ENCODE data around the gene DHX16.

Gene DHX16

DNA sequence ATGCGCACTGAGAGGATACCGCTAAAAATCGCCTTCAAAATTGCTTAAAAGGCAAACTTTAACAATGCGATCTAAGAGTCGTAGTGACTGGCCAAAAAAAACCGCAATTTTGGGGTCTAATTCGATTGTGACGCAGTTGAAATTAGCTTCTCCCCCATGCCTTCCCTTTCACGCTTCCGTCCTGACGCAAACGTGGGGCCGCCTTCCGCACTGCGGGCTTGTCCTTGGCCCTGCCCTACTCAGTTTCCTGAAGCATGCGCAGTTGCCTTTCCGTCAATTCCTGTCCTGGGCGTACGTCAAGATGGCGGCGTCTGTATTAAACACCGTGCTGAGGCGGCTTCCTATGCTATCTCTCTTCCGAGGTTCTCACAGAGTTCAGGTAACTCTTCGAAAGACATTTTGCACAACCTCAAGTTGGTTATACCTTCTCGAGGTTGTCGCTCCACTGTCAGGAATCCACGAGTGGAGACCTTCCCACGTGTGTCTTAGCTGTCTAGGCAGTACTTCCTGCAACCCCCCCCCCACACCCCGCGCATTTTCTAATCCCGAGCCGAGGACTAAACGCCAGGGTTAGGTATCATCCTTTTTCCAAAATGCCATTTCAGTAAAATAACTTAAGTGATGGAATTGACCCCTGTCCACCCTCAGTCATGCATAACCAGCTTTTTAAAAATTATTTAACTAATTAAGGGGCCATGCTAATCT, 55.1 kb downstream of the DHX16 start, which contains the start of gene MRPS18B:
Gene MRPS18B, plus strand, starts transcription at position 276 of the 705 bp plus-strand sequence. Its CDS starts 26 bp downstream, at position 302.
- Histone ChIP-seq H3K36me3 (ENCODE audit: insufficient read depth, low read length) (peaks cover 39% of the 10 kb centered on the region), H3K4me1 (ENCODE audit: insufficient read depth, low read length) (peaks cover 27% of the 10 kb centered on the region), H2AFZ (ENCODE audit: low read depth, low read length) (no peak within 1 kb of the TSS), H3K9me3 (ENCODE audit: low read length) (no peaks in the 10 kb centered on the region), H3K4me3 (ENCODE audit: low read length) (peak within 1 kb of the TSS; percentile 90), H3K27me3 (ENCODE audit: insufficient read depth, low read length) (no peaks in the 10 kb centered on the region)

DNA sequence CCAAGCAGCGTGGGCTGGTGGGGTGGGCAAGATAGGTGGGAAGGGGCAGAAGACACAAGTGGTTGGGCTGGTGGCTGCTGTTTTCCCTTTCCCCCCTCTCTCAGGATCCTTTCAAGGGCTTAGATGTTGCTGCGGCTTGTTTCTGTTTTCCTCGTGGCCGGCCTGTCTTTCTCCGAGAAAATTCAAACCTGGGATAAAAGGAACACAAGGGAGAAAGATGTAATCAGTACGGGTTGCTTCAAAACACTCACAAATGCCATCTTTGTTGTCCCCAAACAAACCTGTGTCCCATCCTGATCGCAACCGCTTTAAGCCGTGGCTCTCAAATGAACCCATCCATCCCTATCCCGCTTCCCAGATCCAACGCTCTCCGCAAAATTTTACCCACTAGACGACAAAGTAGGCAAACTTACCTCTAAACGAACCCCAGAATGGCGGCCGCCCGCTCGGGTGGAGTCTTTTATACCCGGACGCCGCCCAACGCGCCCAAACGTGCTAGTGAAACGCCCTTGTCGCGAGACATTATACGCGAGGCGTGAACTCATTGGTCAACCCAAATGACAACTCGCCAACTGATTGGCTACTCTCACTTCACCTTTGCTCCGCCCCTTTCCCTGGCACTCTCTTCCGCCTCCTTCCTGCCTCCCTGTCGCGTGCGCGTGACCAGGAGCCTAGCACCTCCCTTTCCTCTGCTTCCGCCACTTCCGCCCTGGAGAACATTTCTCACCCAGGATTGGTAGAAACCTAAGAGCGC, 55.8 kb downstream of the DHX16 start, which contains the start of gene PPP1R10:
Gene PPP1R10, minus strand, starts transcription at position 433 of the 754 bp plus-strand sequence. CDS start 7,299 bp downstream, outside the sequence.
- H3K9me3 ChIP-seq (ENCODE audit: low read length), result no peaks in the 10 kb centered on the region
- peak within 1 kb of the TSS; percentile 90 for H3K4me3 ChIP-seq (ENCODE audit: low read length)
- no peak within 1 kb of the TSS for H2AFZ ChIP-seq (ENCODE audit: low read depth, low read length)
- H3K36me3 ChIP-seq (ENCODE audit: insufficient read depth, low read length), result peaks cover 34% of the 10 kb centered on the region
- H3K27me3 ChIP-seq (ENCODE audit: insufficient read depth, low read length), result no peaks in the 10 kb centered on the region
- peaks cover 27% of the 10 kb centered on the region for H3K4me1 ChIP-seq (ENCODE audit: insufficient read depth, low read length)

DNA sequence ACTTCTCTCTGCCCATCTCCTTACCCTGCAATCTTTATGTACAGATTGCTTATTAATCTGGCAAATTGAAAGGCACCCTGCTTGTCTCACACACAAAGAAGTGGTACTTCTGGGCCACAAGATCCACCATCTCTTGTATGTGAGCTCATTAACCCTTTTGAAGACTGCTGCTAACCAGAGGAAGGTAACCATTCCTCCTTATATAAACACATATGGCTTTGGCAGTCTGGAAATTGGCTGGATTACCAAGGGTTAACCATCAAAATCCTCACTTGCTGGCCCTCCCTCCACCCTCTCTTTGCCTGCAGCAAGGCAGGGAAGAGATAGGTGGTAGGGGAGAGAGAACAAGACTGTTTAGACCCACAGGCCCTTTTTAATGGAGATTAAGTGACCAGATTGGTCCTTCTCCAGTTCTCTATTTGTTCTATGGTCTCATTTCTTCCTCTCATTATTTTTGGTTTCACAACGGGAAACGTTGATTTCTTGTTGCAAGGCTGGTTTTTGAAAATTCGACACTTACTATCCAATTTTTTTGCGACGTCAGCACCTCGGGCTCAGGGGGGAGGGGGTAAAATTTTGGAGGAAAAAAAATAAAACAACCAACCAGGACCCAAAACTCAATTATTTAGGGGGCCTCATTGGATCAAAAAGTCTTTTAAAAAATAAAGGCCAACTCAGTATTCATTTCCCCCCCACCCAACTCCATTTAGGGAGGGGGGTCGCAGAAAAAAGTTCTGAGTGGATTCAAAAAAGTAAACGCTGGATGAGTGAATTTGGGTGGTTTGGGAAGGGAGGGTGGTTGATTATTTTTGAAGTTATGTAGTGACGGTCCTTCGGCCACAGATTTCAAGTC, 56.6 kb downstream of the DHX16 start:
- H3K4me1 ChIP-seq (ENCODE audit: insufficient read depth, low read length), result peaks cover 27% of the 10 kb centered on the region
- H3K36me3 ChIP-seq (ENCODE audit: insufficient read depth, low read length), result peaks cover 36% of the 10 kb centered on the region
- no peak overlapping the region for H2AFZ ChIP-seq (ENCODE audit: low read depth, low read length)
- no peaks in the 10 kb centered on the region for H3K27me3 ChIP-seq (ENCODE audit: insufficient read depth, low read length)
- no peaks in the 10 kb centered on the region for H3K9me3 ChIP-seq (ENCODE audit: low read length)
- peak overlapping the region; percentile 90 for H3K4me3 ChIP-seq (ENCODE audit: low read length)

DNA sequence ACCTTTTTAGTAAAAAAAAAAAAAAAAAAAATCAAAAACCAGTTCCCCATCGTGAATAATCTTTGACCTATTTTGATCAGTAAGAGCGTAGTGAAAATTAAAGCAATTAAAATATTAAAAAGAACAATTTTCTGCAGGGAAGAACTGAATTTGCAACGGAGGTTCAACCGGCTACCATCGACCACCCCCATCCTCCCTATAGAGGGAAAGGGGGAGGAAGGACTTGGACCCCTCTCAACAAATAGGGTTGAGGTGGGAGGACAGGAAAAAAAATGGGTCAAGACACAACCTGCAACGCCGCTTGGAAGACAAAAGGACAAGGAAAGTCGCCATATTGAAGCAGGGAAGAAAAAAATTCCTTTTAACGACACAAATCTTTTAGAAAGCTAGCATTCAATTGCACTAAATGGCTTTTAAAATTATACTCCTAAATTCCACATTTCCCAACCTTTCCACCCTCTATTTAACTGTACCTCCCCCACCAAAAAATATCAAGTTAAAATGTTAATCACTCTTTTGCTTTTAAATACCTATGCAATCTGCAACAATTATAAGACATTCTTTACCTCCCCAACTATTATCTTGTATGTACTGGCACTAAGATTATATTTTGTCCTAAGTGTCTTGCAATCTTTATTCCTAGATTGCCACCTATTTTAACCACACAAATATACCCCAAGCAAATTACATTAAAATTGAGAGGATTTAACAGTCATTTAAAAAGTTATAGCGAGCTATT, 57.4 kb downstream of the DHX16 start:
- H2AFZ ChIP-seq (ENCODE audit: low read depth, low read length), result no peak overlapping the region
- H3K4me3 ChIP-seq (ENCODE audit: low read length), result peak overlapping the region; percentile 90
- H3K27me3 ChIP-seq (ENCODE audit: insufficient read depth, low read length), result no peaks in the 10 kb centered on the region
- H3K36me3 ChIP-seq (ENCODE audit: insufficient read depth, low read length), result peaks cover 33% of the 10 kb centered on the region
- H3K4me1 ChIP-seq (ENCODE audit: insufficient read depth, low read length), result peaks cover 27% of the 10 kb centered on the region
- H3K9me3 ChIP-seq (ENCODE audit: low read length), result no peaks in the 10 kb centered on the region

DNA sequence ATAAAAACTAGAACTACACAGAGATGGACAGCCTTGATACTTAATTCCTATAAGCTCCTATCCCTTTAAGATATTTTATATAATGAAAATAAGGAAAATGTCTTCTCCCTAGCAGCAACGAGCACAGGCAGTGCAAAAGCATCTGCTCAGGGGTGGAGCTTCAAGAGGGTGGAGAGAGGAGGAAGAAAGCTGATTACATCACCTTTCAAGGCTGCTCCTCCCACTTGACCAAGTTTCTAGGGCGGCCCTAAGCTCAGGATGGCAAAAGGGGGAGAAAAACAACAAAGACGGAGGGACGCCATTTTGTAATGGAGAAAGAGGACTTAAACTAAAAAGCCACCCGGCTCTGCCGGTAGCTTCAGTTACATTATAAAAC, 58.0 kb downstream of the DHX16 start:
- Histone ChIP-seq H3K4me1 (ENCODE audit: insufficient read depth, low read length) (peaks cover 27% of the 10 kb centered on the region), H3K4me3 (ENCODE audit: low read length) (peak overlapping the region; percentile 90), H3K36me3 (ENCODE audit: insufficient read depth, low read length) (peaks cover 39% of the 10 kb centered on the region), H3K9me3 (ENCODE audit: low read length) (no peaks in the 10 kb centered on the region), H2AFZ (ENCODE audit: low read depth, low read length) (no peak overlapping the region), H3K27me3 (ENCODE audit: insufficient read depth, low read length) (no peaks in the 10 kb centered on the region)

DNA sequence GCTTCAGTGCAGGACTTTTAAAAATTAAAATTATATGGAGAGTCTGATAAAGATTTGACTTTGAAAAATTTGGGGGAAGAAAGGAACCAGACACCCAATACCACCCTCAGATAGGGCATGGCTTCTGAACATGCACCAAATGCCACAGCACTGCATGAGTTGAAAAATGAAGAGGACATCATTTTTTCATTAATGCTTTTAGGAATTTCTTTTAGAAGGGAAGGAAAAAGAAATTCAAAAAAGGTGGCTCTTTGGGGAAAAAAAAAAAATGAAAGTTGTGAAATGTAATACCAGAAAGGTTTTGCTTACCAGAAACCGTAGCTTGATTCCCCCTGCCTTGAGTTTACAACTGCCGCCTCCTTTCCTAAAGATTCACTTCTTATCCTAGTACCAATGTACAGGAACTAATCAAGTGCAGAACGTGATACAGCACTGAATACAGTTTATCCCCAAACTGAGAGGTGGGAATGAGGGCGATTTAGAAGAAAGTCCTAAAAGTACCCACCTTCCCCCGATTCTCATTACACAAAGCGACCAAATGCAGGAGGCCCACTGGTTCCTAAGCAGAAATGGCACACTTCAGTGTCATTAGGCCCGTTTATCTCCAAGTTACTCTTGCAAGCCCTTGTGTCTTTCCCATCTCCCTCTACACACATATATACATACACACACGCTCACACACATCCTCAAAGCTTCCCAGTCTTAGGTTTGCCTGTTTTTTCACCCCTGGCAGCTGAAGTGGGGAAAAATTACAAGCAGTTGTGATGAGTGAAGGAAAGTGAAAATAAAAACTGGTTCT, 58.6 kb downstream of the DHX16 start:
- Histone ChIP-seq H2AFZ (ENCODE audit: low read depth, low read length) (no peak overlapping the region), H3K9me3 (ENCODE audit: low read length) (no peaks in the 10 kb centered on the region), H3K4me3 (ENCODE audit: low read length) (peak overlapping the region; percentile 90), H3K27me3 (ENCODE audit: insufficient read depth, low read length) (no peaks in the 10 kb centered on the region), H3K36me3 (ENCODE audit: insufficient read depth, low read length) (peaks cover 39% of the 10 kb centered on the region), H3K4me1 (ENCODE audit: insufficient read depth, low read length) (peaks cover 27% of the 10 kb centered on the region)

DNA sequence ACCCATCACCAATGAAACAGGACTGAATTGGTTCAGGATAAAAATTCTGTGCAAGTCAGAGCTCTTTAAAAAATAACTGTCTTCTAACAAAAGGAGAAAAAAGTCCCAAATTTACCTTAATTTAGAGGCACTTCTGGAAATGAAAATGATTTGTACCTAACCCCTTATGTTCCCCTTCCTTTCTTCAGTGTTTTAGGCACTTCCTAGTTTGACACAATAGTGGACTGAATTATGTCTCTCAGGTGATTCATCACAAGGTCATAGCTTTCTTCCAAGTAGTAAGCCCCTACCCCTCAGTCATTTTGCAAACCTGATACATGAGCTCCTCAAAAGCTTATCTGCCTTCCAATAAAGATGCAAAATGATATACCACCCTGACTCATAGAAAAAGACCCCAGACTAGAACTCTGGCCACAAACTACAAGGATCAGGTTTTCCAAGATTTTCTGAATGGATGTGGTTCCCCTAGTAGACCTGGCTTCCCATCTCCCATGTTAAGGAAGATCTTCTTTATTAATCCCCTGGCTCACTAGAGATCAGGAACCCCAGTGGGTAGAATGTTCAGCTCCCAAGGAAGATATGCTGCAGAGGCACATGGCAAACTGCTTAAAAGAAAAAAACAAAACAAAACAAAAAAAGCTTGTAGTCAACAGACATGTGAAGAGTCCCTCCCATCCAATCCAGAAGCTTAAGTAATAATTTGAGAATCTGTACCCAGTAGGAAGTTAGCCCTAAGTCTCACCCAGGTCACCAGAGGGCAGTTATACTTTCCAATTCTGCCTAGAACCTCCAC, 59.4 kb downstream of the DHX16 start:
- no peaks in the 10 kb centered on the region for H3K27me3 ChIP-seq (ENCODE audit: insufficient read depth, low read length)
- H3K36me3 ChIP-seq (ENCODE audit: insufficient read depth, low read length), result peaks cover 46% of the 10 kb centered on the region
- H2AFZ ChIP-seq (ENCODE audit: low read depth, low read length), result no peak overlapping the region
- peaks cover 24% of the 10 kb centered on the region for H3K4me1 ChIP-seq (ENCODE audit: insufficient read depth, low read length)
- H3K9me3 ChIP-seq (ENCODE audit: low read length), result no peaks in the 10 kb centered on the region
- H3K4me3 ChIP-seq (ENCODE audit: low read length), result no peak overlapping the region

DNA sequence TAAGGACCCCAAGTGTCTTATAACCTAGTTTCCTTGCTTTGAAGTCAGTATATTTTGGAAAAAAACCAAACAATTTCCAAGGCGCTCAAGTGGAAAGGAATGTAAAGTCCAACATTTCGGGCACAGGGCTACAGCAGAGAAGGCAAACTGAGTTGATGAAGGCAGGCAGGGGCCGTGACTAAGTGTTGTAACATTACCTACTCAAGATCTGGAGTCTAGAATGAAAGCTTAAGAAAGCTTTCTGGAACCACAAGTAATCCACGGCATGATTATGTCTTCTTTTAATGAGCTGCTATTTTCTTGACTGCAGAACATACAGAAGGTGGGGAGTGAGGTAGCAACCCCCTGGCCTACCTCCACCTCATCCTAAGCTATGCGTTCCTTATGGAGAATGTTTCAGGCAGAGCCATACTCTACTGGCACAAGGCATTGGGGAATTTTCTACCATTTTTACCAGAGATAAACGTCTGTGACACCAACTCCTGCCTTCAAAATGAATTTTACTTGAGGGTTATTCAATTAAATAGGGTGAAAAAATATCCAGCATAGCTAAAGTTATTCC, 60.0 kb downstream of the DHX16 start:
- Histone ChIP-seq H3K4me3 (ENCODE audit: low read length) (no peak overlapping the region), H3K4me1 (ENCODE audit: insufficient read depth, low read length) (peaks cover 22% of the 10 kb centered on the region), H3K9me3 (ENCODE audit: low read length) (no peaks in the 10 kb centered on the region), H2AFZ (ENCODE audit: low read depth, low read length) (no peak overlapping the region), H3K27me3 (ENCODE audit: insufficient read depth, low read length) (no peaks in the 10 kb centered on the region), H3K36me3 (ENCODE audit: insufficient read depth, low read length) (peaks cover 53% of the 10 kb centered on the region)

DNA sequence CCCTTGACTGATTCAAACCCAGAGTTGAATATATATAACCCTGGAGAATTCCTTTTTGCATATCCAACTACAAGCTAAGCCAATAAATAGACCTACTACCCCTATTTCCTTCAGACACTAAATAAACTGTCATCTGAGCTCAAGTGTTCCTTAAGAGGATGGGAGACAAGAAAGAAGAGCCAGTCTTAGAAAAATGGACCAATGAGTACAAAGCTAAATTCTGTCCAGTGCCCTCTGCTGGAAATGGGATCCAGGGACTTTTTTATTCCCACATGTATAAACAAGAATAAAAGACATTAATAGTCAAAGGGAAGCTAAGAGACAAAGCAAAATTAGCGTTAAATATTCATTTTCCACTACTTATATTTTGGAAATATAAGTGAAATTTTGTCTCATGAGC, 60.6 kb downstream of the DHX16 start:
- Histone ChIP-seq H2AFZ (ENCODE audit: low read depth, low read length) (no peak overlapping the region), H3K27me3 (ENCODE audit: insufficient read depth, low read length) (no peaks in the 10 kb centered on the region), H3K4me1 (ENCODE audit: insufficient read depth, low read length) (peaks cover 22% of the 10 kb centered on the region), H3K4me3 (ENCODE audit: low read length) (no peak overlapping the region), H3K36me3 (ENCODE audit: insufficient read depth, low read length) (peaks cover 58% of the 10 kb centered on the region), H3K9me3 (ENCODE audit: low read length) (no peaks in the 10 kb centered on the region)

DNA sequence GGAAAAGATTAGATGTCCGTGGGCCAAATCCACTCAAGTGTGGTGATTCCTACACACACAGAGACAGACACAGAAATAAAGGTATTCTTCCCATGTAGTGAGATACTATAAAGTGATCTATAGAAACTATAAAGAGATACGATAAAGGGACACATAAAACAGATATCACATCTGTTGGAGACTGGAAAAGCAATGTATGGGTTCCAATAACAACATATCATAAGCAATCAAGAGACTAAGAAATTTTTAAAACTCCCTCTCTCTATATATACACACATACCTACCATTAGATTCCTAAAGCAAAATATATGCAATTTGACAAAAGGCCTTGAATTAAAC, 61.0 kb downstream of the DHX16 start:
- peaks cover 22% of the 10 kb centered on the region for H3K4me1 ChIP-seq (ENCODE audit: insufficient read depth, low read length)
- H3K9me3 ChIP-seq (ENCODE audit: low read length), result no peaks in the 10 kb centered on the region
- H2AFZ ChIP-seq (ENCODE audit: low read depth, low read length), result no peak overlapping the region
- H3K27me3 ChIP-seq (ENCODE audit: insufficient read depth, low read length), result no peaks in the 10 kb centered on the region
- peaks cover 61% of the 10 kb centered on the region for H3K36me3 ChIP-seq (ENCODE audit: insufficient read depth, low read length)
- H3K4me3 ChIP-seq (ENCODE audit: low read length), result no peak overlapping the region

DNA sequence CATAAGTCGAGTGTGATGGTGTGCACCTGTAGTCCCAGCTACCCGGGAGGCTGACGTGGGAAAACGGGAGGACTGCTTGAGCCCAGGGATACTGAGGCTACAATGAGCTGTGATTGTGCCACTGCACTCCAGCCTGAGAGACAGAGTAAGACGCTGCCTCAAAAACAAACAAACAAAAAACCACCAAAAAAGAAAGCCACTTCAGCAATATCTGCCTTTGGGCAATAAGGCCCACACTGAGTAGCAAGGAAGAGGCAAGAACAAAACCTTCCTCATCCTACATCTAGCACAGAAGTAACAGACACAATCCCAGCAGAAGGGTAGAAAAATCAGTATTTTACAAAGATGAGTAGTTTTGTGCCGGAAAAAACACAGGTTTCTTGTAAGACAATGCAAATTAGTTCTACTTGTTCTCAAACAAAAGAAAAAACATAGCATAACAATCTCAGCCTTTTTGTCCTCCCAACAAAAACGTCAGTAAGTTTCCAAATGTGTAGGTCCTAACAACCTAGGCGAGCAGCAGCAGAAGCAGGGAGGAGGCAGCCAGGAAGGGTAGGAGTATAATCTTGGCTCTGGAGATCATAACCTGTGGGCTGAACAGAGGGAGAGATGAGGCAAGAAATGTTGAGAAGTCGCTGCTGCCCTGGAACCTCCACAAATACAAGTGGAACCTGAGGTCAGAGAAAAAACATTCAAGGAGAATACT, 61.5 kb downstream of the DHX16 start:
- Histone ChIP-seq H3K9me3 (ENCODE audit: low read length) (no peaks in the 10 kb centered on the region), H3K4me3 (ENCODE audit: low read length) (no peak overlapping the region), H2AFZ (ENCODE audit: low read depth, low read length) (no peak overlapping the region), H3K4me1 (ENCODE audit: insufficient read depth, low read length) (peaks cover 22% of the 10 kb centered on the region), H3K36me3 (ENCODE audit: insufficient read depth, low read length) (peaks cover 61% of the 10 kb centered on the region), H3K27me3 (ENCODE audit: insufficient read depth, low read length) (no peaks in the 10 kb centered on the region)

Data from neuron (in vitro differentiated cells).